ENCODE data around the gene JADE2.

JADE2 gene

DNA sequence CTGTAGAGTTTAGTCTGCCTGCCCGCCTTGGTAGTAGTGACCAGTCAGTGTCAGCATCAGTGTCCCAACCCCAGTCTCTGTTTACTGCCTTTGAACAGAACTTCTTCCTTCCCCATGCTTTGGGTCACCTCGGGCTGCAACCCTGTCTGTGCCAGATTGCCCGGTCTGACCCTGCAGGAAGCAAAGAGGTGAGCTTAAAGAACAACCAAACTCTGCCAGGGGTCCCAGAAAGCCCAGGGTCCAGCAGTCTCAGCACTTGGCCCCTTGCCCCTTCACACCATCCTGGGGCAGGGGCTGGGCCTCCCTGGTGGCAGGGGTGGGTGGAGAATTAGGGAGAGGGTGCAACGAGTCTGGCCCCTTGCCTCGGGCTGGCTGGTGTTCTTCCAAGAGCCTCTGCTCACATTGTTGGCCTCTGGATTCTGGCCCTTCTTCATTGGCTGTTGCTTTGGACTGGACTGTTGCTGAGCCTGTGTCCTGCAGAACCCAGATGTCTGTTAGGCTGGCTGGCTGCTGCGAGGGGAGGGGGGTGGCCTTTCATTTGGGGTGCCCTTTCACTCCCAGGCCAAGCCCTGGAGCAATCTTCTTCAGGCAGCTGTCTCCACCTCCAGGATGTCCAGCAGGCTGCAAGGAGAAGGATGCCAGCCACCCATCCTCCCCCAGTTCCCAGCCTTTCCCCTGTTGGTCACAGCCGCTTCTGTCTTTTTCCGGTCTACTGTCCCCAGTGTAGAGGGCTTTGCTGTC, 55.9 kb downstream of the JADE2 start:
- TF ChIP-seq, protein P1, sequence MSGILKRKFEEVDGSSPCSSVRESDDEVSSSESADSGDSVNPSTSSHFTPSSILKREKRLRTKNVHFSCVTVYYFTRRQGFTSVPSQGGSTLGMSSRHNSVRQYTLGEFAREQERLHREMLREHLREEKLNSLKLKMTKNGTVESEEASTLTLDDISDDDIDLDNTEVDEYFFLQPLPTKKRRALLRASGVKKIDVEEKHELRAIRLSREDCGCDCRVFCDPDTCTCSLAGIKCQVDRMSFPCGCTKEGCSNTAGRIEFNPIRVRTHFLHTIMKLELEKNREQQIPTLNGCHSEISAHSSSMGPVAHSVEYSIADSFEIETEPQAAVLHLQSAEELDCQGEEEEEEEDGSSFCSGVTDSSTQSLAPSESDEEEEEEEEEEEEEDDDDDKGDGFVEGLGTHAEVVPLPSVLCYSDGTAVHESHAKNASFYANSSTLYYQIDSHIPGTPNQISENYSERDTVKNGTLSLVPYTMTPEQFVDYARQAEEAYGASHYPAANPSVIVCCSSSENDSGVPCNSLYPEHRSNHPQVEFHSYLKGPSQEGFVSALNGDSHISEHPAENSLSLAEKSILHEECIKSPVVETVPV (CRISPR knock-in tag; IDR thresholded peaks at IDR 0.05) = no peak
- no peak for TF ChIP-seq ISL1 (CRISPR knock-in tag; IDR thresholded peaks at IDR 0.05)
- no peak for ATAC-seq

DNA sequence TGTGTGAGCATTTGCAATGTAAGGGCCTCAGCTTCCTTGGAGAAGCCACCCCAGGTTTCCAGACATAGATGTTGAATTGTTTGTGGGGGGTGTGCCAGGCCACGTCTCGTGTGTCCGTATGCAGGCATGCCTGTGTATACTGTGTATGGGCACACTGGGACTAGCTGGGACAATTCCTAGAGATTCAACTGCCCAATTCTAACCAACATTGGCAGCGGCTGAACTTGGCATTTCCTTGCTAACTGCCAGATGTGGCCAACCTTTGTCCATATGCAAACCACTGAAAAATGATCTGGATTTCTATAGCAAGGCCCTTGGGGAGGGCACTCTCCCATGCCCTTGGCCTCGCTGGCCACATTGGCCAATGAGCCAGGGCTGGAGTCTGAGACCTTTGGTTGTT, 56.8 kb downstream of the JADE2 start:
- ATAC-seq = no peak
- TF ChIP-seq OSR1 (CRISPR knock-in tag; IDR thresholded peaks at IDR 0.05) (no peak), RARB (CRISPR knock-in tag; IDR thresholded peaks at IDR 0.05) (no peak), ESRRG (CRISPR knock-in tag; IDR thresholded peaks at IDR 0.05) (no peak), ZC3H10 (CRISPR knock-in tag; IDR thresholded peaks at IDR 0.05) (no peak), ZNF565 (CRISPR knock-in tag; conservative IDR thresholded peaks at IDR 0.05; ENCODE audit: low read depth) (no peak), ZFP3 (CRISPR knock-in tag; IDR thresholded peaks at IDR 0.05) (no peak), ZNF8 (CRISPR knock-in tag; IDR thresholded peaks at IDR 0.05) (no peak), GLIS3 (CRISPR knock-in tag; IDR thresholded peaks at IDR 0.05) (no peak), ARNTL (CRISPR knock-in tag; IDR thresholded peaks at IDR 0.05; ENCODE audit: borderline replicate concordance, low read depth) (no peak), ZFP30 (CRISPR knock-in tag; IDR thresholded peaks at IDR 0.05) (no peak), CSDC2 (CRISPR knock-in tag; IDR thresholded peaks at IDR 0.05) (no peak), ZNF70 (CRISPR knock-in tag; IDR thresholded peaks at IDR 0.05) (no peak), PPARA (CRISPR knock-in tag; IDR thresholded peaks at IDR 0.05; ENCODE audit: borderline replicate concordance) (no peak)
- TF ChIP-seq, protein P1 (CRISPR knock-in tag; IDR thresholded peaks at IDR 0.05) = no peak
- TF ChIP-seq, protein P2, sequence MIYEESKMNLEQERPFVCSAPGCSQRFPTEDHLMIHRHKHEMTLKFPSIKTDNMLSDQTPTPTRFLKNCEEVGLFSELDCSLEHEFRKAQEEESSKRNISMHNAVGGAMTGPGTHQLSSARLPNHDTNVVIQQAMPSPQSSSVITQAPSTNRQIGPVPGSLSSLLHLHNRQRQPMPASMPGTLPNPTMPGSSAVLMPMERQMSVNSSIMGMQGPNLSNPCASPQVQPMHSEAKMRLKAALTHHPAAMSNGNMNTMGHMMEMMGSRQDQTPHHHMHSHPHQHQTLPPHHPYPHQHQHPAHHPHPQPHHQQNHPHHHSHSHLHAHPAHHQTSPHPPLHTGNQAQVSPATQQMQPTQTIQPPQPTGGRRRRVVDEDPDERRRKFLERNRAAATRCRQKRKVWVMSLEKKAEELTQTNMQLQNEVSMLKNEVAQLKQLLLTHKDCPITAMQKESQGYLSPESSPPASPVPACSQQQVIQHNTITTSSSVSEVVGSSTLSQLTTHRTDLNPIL (CRISPR knock-in tag; IDR thresholded peaks at IDR 0.05; ENCODE audit: low read depth) = no peak
- TF ChIP-seq, protein P3, sequence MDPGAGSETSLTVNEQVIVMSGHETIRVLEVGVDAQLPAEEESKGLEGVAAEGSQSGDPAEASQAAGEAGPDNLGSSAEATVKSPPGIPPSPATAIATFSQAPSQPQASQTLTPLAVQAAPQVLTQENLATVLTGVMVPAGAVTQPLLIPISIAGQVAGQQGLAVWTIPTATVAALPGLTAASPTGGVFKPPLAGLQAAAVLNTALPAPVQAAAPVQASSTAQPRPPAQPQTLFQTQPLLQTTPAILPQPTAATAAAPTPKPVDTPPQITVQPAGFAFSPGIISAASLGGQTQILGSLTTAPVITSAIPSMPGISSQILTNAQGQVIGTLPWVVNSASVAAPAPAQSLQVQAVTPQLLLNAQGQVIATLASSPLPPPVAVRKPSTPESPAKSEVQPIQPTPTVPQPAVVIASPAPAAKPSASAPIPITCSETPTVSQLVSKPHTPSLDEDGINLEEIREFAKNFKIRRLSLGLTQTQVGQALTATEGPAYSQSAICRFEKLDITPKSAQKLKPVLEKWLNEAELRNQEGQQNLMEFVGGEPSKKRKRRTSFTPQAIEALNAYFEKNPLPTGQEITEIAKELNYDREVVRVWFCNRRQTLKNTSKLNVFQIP (CRISPR knock-in tag; IDR thresholded peaks at IDR 0.05; ENCODE audit: borderline replicate concordance, low read depth) = no peak
- TF ChIP-seq, protein P4, sequence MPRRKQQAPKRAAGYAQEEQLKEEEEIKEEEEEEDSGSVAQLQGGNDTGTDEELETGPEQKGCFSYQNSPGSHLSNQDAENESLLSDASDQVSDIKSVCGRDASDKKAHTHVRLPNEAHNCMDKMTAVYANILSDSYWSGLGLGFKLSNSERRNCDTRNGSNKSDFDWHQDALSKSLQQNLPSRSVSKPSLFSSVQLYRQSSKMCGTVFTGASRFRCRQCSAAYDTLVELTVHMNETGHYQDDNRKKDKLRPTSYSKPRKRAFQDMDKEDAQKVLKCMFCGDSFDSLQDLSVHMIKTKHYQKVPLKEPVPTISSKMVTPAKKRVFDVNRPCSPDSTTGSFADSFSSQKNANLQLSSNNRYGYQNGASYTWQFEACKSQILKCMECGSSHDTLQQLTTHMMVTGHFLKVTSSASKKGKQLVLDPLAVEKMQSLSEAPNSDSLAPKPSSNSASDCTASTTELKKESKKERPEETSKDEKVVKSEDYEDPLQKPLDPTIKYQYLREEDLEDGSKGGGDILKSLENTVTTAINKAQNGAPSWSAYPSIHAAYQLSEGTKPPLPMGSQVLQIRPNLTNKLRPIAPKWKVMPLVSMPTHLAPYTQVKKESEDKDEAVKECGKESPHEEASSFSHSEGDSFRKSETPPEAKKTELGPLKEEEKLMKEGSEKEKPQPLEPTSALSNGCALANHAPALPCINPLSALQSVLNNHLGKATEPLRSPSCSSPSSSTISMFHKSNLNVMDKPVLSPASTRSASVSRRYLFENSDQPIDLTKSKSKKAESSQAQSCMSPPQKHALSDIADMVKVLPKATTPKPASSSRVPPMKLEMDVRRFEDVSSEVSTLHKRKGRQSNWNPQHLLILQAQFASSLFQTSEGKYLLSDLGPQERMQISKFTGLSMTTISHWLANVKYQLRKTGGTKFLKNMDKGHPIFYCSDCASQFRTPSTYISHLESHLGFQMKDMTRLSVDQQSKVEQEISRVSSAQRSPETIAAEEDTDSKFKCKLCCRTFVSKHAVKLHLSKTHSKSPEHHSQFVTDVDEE (CRISPR knock-in tag; IDR thresholded peaks at IDR 0.05) = no peak
- TF ChIP-seq, protein P5, sequence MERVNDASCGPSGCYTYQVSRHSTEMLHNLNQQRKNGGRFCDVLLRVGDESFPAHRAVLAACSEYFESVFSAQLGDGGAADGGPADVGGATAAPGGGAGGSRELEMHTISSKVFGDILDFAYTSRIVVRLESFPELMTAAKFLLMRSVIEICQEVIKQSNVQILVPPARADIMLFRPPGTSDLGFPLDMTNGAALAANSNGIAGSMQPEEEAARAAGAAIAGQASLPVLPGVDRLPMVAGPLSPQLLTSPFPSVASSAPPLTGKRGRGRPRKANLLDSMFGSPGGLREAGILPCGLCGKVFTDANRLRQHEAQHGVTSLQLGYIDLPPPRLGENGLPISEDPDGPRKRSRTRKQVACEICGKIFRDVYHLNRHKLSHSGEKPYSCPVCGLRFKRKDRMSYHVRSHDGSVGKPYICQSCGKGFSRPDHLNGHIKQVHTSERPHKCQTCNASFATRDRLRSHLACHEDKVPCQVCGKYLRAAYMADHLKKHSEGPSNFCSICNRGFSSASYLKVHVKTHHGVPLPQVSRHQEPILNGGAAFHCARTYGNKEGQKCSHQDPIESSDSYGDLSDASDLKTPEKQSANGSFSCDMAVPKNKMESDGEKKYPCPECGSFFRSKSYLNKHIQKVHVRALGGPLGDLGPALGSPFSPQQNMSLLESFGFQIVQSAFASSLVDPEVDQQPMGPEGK (CRISPR knock-in tag; IDR thresholded peaks at IDR 0.05; ENCODE audit: borderline replicate concordance) = no peak

DNA sequence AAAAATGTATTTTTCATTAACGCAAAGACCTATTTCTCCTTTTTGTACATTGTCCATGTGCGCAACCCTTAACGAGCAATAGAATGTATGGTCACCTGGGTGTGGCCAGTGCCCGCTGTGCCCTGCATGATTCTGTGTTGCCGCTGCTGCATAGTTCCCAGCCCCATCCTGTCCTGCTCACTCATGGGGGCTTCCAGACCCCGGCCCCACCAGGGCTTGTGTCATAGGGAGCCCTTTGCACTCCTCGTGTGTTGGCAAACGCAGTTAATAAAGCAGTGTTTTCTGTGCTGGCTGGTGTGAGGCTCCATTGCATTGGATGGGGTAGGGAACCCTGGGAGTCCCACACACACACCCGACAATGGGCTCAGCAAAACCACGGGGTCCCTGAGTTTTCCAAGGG, 57.5 kb downstream of the JADE2 start:
- TF ChIP-seq ISL1 (CRISPR knock-in tag; IDR thresholded peaks at IDR 0.05) = no peak
- TF ChIP-seq, protein P5 (CRISPR knock-in tag; IDR thresholded peaks at IDR 0.05; ENCODE audit: borderline replicate concordance) = no peak
- no peak for TF ChIP-seq TCF4 (CRISPR knock-in tag; IDR thresholded peaks at IDR 0.05; ENCODE audit: borderline replicate concordance)
- no peak for TF ChIP-seq GLIS3 (CRISPR knock-in tag; IDR thresholded peaks at IDR 0.05)
- TF ChIP-seq ESRRG (CRISPR knock-in tag; IDR thresholded peaks at IDR 0.05) = no peak
- no peak for TF ChIP-seq ZNF8 (CRISPR knock-in tag; IDR thresholded peaks at IDR 0.05)
- TF ChIP-seq CSDC2 (CRISPR knock-in tag; IDR thresholded peaks at IDR 0.05) = no peak
- no peak for TF ChIP-seq ARNTL (CRISPR knock-in tag; IDR thresholded peaks at IDR 0.05; ENCODE audit: borderline replicate concordance, low read depth)
- no peak for TF ChIP-seq ZFP30 (CRISPR knock-in tag; IDR thresholded peaks at IDR 0.05)
- no peak for TF ChIP-seq RARB (CRISPR knock-in tag; IDR thresholded peaks at IDR 0.05)
- TF ChIP-seq ZFP3 (CRISPR knock-in tag; IDR thresholded peaks at IDR 0.05) = no peak
- TF ChIP-seq, protein P1 (CRISPR knock-in tag; IDR thresholded peaks at IDR 0.05) = no peak
- no peak for TF ChIP-seq SNAI2 (CRISPR knock-in tag; IDR thresholded peaks at IDR 0.05)
- TF ChIP-seq OSR1 (CRISPR knock-in tag; IDR thresholded peaks at IDR 0.05) = no peak
- no peak for TF ChIP-seq ZC3H10 (CRISPR knock-in tag; IDR thresholded peaks at IDR 0.05)
- no peak for TF ChIP-seq BACH2 (CRISPR knock-in tag; IDR thresholded peaks at IDR 0.05; ENCODE audit: borderline replicate concordance)
- no peak for ATAC-seq

All from SK-N-SH treated with all-trans-retinoic acid at 6 μM for 48 hours (cell line).